GM21737 (cell line): ENCODE data around the gene MACC1.
"Not testable (repeated sequence)": the region's sequence is repeated elsewhere in the genome, so short reads cannot be mapped to it uniquely, and the experiment has no call there.

ENCODE experiments used
- ATAC-seq: cut with Tn5 transposase; IDR thresholded peaks from one replicate; pipeline ENCODE4 v1.9.1; 2021; ENCODE audit warnings: mild to moderate bottlenecking, moderate library complexity; ENCODE audit not compliant: unreplicated experiment

The MACC1 gene

DNA sequence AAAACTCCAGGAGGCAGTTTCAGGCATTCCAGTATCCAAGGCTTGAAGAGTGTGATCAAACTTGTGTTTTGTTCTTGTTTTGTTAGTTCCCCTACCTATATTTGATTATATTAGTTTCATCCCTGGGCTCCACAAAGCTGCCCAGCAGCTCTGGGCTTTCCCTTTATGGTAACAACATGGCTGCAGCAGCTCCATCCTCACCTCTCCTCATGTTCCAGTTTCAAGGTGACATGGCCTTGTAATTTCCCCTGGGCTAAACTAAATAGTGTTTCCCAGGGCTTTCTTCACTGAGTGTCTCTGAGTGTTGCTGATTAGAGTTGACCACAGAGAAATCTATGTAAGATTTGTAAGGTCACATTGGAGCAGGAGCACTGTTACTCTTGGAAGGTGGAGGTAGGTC lies 83.4 kb downstream of the MACC1 start:
- ATAC-seq = no peak

DNA sequence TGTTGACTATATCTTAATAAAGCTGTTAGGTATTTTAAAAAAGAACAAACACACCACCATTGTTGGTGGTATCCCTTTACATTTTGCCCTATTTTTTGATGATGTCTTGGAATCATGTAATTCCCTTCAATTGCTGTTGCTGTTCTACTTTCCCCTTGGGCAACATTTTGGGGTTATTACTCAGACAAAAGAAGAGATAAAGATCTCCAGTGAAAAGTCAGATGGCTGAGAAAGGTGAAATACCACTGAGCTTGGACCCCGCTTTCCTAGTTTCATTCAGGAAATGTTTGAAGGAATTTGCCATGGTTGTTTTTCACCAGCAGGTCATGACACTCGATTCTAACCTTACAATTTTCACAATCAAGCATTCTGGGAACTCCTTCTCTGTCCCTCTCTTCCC lies 84.6 kb downstream of the MACC1 start:
- ATAC-seq = no peak

DNA sequence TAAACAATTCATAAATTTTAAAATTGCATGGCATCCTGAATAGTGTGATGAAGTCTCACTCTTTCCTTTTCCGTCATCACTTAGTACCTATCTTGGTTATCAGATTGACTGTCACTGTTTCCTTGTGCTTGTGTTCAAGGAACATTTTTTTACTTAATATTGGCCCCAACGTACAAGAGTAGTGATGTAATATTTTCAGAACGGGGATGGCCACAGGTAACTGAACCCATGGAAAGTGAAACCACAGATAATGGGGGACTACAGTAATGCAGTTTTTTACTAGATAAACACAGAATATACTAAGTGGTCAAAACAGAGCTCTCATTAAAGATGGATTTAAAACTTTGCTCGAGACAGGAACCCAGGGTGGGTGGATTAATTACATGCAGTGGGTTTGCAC lies 85.4 kb downstream of the MACC1 start:
- no peak for ATAC-seq

DNA sequence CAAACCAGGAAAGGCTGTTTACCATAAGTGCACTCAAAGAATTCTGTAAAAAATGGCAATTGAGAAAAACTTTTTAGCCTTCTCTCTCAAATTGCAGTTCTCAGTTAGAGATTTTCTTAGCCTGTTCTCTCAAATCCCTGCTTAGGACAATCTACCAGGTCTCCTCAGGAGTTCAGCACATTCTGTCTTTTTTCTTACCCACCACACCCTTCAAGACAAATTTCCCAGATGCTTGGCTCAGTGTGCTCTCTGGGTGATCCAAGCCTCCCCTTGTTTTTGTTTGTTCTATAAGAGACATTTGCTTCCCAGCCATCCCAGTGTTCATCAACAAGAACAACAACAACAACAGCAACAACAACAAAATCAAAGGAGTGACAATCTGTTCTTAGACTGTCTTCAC lies 87.3 kb downstream of the MACC1 start:
- ATAC-seq = no peak

DNA sequence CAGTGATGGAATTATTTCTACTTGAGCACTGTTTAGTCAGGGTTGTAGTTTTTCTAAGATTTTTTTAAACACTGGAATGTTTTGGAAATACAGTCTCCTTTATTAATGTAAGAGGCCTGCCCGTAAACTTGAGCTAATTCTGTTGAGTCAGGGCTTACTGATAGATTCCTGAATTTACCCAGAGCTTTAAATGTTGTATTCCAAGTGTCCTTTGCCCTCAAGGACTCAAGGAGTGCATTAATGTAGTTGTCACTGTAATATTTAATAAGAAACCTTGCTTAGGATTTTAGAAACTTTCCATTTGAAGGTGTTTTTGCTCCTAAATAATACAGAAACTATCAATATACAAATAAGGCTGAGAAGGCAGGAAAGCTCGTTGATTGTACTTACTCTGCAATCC lies 89.2 kb downstream of the MACC1 start:
- no peak for ATAC-seq

DNA sequence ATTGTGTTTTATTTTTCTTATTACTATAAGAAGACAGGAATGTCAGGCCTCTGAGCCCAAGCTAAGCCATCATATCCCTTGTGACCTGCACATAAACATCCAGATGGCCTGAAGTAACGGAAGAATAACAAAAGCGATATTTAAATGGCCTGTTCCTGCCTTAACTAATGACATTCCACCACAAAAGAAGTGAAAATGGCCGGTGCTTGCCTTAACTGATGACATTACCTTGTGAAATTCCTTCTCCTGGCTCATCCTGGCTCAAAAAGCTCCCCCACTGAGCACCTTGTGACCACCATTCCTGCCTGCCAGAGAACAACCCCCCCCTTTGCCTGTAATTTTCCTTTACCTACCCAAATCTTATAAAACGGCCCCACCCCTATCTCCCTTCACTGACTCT lies 91.1 kb downstream of the MACC1 start:
- not testable (repeated sequence) for ATAC-seq

DNA sequence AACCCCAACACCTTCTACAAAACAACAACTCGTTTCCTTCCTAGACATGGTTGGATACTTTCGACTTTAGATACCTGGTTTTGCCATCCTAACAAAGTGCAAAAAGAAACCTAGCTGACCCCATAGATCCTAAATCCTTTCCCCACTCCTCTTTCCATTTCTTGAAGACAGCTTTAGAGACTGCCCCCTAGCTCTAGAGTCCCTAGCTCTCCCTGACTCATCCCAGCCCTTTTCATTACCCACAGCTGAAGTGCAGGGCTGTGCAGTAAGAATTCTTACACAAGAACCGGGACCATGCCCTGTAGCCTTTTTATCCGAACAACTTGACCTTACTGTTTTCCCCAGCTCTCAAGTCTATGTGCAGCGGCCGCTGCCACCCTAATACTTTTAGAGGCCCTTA lies 93.1 kb downstream of the MACC1 start:
- not testable (repeated sequence) for ATAC-seq

DNA sequence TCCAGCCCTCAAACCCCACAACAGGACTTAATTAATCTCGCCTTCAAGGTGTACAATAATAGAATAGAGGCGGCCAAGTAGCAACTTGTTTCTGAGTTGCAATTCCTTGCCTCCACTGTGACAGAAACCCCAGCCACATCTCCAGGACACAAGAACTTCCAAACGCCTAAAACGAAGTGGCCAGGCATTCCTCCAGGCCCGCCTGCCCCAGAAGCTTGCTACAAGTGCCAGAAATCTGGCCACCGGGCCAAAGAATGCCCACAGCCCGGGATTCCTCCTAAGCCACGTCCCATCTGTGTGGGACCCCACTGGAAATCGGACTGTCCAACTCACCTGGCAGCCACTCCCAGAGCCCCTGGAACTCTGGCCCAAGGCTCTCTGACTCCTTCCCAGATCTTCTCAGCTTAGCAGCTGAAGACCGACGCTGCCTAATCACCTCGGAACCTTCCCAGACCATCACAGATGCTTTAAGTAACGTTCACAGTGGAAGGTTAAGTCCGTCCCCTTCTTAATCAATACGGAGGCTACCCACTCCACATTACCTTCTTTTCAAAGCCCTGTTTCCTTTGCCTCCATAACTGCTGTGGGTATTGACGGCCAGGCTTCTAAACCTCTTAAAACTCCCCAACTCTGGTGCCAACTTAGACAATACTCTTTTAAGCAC lies 94.4 kb downstream of the MACC1 start:
- not testable (repeated sequence) for ATAC-seq

DNA sequence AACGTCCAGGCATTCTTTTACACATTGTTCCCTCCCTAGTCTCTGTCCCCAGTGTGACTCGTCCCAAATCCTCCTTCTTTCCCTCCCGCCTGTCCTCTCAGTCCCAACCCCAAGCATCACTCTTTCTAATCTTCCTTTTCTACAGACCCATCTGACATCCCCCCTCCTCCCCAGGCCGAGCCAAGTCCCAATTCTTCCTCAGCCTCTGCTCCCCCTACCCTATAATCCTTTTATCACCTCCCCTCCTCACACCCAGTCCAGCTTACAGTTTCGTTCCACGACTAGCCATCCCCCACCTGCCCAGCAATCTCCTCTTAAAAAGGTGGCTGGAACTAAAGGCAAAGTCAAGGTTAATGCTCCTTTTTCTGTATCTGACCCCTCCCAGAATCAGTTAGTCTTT lies 95.1 kb downstream of the MACC1 start:
- no peak for ATAC-seq

DNA sequence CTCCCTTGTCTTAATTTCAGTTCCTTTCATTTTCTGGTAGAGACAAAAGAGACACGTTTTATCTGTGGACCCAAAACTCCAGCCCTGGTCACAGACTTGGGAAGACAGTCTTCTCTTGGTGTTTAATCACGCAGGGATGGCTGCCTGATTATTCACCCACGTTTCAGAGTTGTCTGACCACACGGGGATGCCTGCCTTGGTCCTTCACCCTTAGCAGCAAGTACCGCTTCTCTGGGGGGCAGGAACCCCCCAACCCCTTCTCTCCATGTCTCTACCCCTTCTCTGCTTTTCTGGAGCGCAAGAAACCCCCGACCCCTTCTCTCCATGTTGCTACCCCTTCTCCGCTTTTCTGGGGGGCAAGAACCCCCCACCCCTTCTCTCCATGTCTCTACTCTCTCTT lies 95.8 kb downstream of the MACC1 start:
- ATAC-seq = no peak

DNA sequence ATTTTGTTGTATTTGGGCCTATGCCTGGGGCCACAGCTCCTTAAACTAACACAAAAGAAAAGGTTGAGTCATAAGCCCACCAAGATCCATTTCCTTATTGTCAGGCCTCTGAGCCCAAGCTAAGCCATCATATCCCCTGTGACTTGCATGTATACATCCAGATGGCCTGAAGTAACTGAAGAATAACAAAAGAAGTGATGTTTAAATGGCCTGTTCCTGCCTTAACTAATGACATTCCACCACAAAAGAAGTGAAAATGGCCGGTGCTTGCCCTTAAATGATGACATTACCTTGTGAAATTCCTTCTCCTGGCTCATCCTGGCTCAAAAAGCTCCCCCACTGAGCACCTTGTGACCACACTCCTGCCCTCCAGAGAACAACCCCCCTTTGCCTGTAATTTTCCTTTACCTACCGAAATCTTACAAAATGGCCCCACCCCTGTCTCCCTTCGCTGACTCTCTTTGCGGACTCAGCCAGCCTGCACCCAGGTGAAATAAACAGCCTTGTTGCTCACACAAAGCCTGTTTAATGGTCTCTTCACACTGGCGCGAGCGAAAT lies 96.5 kb downstream of the MACC1 start:
- ATAC-seq = not testable (repeated sequence)

DNA sequence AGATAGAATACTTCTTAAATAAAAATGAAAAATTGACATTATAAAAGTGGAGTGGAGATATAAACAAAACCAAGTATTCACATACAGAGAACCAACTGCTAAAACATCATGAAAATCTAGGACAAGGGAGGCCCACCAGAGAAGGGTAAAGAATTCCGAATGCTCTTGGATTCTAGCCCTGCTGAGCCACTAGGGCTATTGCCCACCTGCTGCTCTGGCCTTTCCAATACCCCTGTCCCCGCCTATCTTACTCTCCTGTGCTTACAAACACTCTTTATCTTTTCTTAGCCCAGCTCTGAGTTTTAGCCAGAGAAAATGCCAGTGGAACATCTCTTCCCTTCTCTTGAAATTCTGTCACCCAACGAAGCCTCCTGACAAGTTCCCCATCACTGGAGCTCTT lies 100.3 kb downstream of the MACC1 start:
- ATAC-seq = no peak

DNA sequence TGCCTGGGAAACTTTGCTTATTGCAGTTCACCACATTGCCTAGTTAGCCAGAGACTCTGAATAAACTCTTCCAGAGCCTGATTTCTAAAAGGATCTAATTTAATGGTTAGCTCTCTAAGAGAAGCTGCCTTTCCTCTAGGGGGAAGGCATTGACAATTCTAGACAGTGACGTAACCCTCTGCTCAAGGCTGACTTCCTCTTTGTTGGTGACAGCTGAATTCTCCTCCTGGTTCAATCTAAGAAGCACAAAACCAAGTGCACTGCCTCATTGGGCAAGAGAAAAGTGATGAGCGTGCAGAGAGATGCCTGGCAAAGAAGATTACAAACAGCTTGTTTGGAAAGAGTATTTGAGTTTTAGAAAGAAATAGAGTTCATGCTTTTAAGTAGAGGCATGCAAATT lies 102.7 kb downstream of the MACC1 start:
- peak; percentile 88 for ATAC-seq

DNA sequence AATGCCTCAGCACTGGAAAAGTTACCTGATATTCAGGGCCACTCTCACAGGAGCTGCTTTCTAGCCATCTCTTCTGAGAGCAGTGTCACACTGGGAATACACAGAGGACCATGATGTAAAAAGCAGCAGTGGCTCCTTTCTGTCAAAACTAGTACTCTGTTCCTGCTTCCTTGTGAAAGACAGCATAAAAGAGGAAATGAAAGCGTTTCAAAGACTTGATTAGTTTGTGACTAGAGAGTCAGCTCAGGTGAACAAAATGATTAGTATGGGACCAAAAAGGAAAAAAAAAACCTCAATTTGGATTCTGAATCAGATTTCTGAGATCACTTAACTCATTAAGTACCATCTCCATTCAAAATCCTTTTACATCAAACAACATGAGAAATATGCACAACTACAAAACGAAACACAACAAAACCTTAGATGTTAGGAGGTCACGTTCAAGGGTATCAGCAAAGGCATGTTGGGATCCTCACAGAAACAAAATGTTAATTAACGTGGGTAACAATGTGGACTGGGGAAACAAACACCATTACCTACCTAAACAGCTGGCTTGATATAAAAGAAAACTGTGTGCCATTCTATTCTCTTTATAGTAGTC lies 103.7 kb downstream of the MACC1 start:
- ATAC-seq = peak; percentile 85

DNA sequence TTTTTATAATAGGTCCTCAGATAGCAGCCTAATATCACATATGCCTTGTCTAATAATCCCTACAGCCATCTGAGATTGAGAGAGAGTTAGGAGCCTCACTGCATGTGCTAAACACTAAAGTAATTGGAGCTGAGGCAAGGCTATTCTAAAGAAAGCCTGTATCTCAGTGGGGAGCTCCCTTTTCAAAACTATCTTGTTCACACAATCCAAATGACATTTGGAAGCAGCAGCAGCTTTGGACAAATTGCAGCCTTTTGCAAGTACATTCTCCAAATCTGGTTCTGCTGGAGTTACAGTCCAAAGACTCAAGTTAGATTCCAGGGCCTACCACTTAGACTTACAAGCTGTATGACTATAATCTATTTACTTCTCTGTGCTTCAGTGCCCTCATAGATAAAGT lies 104.5 kb downstream of the MACC1 start:
- no peak for ATAC-seq

DNA sequence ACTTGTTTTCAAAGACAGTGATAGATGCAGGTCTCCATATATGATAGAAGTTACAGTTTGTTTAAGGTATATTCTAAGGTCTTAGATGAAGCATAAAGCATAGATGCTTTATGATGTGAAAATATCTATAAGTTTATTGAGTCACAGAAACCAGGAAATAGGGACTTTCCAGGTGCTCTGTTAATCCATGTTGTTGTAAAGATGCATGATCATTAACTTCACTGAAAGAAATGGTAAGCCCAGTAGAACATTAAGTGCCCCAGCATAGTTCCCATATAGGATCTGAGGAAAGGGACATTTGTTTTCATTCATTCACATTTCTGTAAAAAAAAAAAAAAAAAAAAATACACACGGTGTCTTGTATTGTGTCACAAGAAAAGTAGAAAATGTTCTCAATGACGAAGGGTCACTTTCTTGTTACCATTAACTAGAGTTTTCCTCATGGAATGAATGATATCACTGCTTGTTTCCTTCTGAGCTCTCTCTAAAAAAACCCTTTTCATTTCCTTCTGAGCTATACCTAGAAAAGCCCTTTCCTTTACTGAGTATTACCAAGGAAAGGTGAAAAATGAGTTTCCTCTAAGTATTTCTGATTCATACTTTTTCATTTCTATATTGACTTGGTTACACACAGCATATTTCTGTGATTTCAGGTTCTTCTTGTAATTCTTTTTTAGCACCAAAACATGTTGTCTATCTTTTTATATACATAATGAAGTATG lies 105.2 kb downstream of the MACC1 start:
- ATAC-seq = no peak

DNA sequence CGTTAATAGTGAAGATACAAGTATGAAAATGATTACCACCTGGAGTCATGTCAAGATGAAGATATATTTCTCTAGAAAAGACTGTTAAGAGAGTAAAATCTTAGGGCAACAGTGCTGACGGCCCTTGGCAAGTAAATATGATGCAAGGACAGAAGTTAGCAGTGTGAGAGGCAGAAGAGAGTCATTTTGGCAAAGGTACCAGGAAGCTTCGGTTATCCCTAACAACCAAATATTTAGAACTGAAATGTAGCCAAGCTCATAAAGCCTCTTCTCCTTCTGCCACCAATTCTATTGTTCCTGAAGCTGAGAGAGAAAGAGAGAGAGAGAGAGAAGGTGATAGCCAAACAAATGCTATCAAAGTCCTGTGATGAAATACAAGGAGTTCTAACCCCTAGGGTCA lies 109.6 kb downstream of the MACC1 start:
- no peak for ATAC-seq

DNA sequence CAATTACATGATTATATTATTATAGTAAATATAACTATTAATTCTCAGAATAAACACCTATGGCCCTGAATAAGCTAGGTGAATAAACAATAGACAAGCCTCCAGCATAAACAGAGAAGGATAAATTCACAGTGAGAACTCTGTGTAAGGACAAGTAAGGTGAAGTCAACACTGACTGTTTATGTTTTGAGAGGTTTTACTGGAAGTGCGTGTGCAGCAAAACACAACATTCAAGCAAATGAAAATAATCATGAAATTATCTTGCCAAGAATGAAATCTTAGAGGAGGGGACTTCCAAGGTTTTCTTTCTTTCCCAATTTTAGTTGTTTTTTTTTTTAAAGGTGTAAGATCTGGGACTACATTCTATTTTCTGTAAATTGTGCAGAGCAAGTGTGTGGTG lies 112.5 kb downstream of the MACC1 start:
- ATAC-seq = no peak

DNA sequence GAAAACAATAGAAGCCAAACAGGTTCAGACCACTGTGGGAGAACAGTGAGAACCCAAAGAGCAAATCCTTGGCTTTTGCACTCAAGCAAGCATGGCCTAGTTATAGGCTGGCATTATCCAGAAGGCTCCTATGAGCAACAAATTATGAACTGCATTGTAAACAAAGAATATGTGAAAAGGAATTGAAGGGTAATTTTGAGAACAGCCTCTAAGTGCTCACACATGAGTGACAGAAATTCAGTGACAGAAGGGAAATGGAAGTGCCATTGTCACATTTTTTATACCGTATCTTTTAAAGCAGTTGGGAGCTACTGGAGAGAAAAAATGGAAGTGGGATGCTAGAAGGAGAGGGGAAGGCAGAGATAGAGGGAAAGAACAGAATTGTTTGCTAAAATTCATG lies 114.2 kb downstream of the MACC1 start:
- ATAC-seq = no peak

DNA sequence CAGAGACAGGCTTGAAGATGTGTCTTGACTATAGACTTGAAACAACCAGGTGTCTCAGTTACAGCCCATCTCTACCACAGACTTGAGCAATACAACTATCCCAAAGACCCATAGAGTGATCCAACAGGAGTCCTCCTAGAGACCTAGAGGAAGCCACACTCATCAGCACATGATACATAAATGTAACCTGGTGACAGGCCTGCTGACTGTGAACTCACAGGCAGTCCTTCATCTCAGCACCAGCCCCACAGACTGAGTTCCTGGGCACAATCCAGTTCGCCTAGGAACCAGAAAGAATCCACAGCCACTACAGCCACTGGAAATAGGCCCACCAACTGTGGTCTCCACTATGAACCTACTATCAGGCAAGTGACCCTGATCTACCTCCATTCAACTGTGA lies 121.3 kb downstream of the MACC1 start:
- ATAC-seq = no peak

DNA sequence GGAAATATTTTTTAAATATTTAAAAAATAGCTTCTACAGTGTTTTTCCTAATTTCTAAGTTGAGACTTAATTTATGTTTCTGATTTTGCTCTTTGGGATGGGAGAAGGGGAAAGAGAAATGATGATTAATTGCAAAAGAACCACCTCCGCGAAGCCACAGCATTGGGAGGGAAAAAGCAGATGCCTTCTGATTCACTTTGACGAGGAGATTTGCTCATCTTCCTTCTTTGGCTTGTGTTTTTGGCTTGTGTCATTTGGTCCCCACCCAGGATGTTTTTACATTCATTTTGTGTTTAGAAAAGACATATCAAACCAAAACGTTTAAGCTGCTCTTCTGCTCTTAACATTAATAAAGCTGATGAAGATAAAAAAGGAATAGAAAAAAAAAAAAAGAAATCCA lies 121.7 kb downstream of the MACC1 start:
- no peak for ATAC-seq

DNA sequence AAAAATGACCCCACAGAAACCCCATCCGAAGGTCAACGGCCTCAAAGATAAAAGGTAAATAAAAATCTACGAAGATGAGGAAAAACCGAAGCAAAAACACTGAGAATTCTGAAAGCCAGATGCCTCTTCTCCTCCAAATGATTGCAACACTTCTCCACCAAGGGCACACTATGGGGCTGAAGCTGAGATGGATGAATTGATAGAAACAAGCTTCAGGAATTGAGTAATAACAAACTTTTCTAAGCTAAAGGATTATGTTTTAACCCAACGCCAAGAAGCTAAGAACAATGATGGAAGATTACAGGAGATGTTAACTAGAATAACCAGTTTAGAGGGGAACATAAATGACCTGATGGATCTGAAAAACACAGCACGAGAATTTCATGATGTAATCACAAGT lies 127.8 kb downstream of the MACC1 start:
- ATAC-seq = no peak
